ENCODE measurements around the gene LHX4.

Gene LHX4

DNA sequence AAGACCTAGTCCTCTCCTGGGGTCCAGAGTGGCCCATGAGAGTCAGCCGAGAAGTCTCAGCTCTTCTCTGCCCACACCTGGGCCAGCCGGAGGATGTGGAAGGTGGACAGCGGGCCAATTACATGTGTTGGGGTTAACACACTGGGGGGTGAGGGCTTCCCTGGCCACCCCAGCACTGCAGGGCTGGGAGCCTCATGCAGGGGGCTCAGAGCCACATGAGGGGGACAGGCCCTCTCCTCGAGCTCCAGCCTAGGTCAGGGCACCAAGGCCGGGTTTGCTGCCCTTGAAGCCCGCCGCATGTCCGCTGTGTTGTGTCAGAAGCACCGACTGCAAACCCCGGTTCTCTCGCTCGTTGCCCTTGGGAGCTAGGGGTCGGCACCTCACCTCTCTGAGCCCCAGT is 30.5 kb downstream of the LHX4 start (continued):
- TF ChIP-seq, protein P1, sequence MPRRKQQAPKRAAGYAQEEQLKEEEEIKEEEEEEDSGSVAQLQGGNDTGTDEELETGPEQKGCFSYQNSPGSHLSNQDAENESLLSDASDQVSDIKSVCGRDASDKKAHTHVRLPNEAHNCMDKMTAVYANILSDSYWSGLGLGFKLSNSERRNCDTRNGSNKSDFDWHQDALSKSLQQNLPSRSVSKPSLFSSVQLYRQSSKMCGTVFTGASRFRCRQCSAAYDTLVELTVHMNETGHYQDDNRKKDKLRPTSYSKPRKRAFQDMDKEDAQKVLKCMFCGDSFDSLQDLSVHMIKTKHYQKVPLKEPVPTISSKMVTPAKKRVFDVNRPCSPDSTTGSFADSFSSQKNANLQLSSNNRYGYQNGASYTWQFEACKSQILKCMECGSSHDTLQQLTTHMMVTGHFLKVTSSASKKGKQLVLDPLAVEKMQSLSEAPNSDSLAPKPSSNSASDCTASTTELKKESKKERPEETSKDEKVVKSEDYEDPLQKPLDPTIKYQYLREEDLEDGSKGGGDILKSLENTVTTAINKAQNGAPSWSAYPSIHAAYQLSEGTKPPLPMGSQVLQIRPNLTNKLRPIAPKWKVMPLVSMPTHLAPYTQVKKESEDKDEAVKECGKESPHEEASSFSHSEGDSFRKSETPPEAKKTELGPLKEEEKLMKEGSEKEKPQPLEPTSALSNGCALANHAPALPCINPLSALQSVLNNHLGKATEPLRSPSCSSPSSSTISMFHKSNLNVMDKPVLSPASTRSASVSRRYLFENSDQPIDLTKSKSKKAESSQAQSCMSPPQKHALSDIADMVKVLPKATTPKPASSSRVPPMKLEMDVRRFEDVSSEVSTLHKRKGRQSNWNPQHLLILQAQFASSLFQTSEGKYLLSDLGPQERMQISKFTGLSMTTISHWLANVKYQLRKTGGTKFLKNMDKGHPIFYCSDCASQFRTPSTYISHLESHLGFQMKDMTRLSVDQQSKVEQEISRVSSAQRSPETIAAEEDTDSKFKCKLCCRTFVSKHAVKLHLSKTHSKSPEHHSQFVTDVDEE (CRISPR knock-in tag; IDR thresholded peaks at IDR 0.05): no peak
- no peak for TF ChIP-seq ISL1 (CRISPR knock-in tag; IDR thresholded peaks at IDR 0.05)
- TF ChIP-seq ZFP30 (CRISPR knock-in tag; IDR thresholded peaks at IDR 0.05): no peak
- TF ChIP-seq TCF4 (CRISPR knock-in tag; IDR thresholded peaks at IDR 0.05; ENCODE audit: borderline replicate concordance): no peak

DNA sequence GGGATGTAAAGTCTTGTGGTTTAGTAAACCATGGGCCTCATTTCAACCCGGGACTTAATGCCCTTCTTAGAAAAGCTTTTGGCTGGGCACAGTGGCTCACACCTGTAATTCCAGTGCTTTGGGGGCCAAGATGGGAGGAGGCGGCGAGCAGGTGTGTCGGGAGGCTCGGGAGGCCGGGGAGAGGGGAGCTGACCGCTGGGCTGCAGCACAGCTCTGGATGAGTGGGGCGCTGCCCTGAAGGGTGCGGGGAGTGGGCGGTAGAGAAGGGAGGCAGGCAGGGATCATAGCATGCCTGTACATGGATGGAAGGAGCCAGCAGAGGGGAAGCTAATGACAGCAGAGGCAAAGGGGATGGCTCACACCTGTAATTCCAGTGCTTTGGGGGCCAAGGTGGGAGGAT is 31.0 kb downstream of the LHX4 start:
- no peak for ATAC-seq
- TF ChIP-seq BACH2 (CRISPR knock-in tag; IDR thresholded peaks at IDR 0.05; ENCODE audit: borderline replicate concordance) (no peak), RARB (CRISPR knock-in tag; IDR thresholded peaks at IDR 0.05) (no peak), ZNF565 (CRISPR knock-in tag; conservative IDR thresholded peaks at IDR 0.05; ENCODE audit: low read depth) (no peak), ZFP3 (CRISPR knock-in tag; IDR thresholded peaks at IDR 0.05) (no peak), CSDC2 (CRISPR knock-in tag; IDR thresholded peaks at IDR 0.05) (no peak), ZFP30 (CRISPR knock-in tag; IDR thresholded peaks at IDR 0.05) (no peak), OSR1 (CRISPR knock-in tag; IDR thresholded peaks at IDR 0.05) (no peak), ZNF8 (CRISPR knock-in tag; IDR thresholded peaks at IDR 0.05) (no peak), TOX (CRISPR knock-in tag; IDR thresholded peaks at IDR 0.05; ENCODE audit: borderline replicate concordance) (no peak), ZNF70 (CRISPR knock-in tag; IDR thresholded peaks at IDR 0.05) (no peak), TCF4 (CRISPR knock-in tag; IDR thresholded peaks at IDR 0.05; ENCODE audit: borderline replicate concordance) (no peak), ZC3H10 (CRISPR knock-in tag; IDR thresholded peaks at IDR 0.05) (no peak), PPARA (CRISPR knock-in tag; IDR thresholded peaks at IDR 0.05; ENCODE audit: borderline replicate concordance) (no peak)
- TF ChIP-seq, protein P2, sequence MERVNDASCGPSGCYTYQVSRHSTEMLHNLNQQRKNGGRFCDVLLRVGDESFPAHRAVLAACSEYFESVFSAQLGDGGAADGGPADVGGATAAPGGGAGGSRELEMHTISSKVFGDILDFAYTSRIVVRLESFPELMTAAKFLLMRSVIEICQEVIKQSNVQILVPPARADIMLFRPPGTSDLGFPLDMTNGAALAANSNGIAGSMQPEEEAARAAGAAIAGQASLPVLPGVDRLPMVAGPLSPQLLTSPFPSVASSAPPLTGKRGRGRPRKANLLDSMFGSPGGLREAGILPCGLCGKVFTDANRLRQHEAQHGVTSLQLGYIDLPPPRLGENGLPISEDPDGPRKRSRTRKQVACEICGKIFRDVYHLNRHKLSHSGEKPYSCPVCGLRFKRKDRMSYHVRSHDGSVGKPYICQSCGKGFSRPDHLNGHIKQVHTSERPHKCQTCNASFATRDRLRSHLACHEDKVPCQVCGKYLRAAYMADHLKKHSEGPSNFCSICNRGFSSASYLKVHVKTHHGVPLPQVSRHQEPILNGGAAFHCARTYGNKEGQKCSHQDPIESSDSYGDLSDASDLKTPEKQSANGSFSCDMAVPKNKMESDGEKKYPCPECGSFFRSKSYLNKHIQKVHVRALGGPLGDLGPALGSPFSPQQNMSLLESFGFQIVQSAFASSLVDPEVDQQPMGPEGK (CRISPR knock-in tag; IDR thresholded peaks at IDR 0.05; ENCODE audit: borderline replicate concordance): no peak
- TF ChIP-seq, protein P1 (CRISPR knock-in tag; IDR thresholded peaks at IDR 0.05): no peak
- TF ChIP-seq, protein P3, sequence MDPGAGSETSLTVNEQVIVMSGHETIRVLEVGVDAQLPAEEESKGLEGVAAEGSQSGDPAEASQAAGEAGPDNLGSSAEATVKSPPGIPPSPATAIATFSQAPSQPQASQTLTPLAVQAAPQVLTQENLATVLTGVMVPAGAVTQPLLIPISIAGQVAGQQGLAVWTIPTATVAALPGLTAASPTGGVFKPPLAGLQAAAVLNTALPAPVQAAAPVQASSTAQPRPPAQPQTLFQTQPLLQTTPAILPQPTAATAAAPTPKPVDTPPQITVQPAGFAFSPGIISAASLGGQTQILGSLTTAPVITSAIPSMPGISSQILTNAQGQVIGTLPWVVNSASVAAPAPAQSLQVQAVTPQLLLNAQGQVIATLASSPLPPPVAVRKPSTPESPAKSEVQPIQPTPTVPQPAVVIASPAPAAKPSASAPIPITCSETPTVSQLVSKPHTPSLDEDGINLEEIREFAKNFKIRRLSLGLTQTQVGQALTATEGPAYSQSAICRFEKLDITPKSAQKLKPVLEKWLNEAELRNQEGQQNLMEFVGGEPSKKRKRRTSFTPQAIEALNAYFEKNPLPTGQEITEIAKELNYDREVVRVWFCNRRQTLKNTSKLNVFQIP (CRISPR knock-in tag; IDR thresholded peaks at IDR 0.05; ENCODE audit: borderline replicate concordance, low read depth): no peak
- TF ChIP-seq, protein P4, sequence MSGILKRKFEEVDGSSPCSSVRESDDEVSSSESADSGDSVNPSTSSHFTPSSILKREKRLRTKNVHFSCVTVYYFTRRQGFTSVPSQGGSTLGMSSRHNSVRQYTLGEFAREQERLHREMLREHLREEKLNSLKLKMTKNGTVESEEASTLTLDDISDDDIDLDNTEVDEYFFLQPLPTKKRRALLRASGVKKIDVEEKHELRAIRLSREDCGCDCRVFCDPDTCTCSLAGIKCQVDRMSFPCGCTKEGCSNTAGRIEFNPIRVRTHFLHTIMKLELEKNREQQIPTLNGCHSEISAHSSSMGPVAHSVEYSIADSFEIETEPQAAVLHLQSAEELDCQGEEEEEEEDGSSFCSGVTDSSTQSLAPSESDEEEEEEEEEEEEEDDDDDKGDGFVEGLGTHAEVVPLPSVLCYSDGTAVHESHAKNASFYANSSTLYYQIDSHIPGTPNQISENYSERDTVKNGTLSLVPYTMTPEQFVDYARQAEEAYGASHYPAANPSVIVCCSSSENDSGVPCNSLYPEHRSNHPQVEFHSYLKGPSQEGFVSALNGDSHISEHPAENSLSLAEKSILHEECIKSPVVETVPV (CRISPR knock-in tag; IDR thresholded peaks at IDR 0.05): no peak

DNA sequence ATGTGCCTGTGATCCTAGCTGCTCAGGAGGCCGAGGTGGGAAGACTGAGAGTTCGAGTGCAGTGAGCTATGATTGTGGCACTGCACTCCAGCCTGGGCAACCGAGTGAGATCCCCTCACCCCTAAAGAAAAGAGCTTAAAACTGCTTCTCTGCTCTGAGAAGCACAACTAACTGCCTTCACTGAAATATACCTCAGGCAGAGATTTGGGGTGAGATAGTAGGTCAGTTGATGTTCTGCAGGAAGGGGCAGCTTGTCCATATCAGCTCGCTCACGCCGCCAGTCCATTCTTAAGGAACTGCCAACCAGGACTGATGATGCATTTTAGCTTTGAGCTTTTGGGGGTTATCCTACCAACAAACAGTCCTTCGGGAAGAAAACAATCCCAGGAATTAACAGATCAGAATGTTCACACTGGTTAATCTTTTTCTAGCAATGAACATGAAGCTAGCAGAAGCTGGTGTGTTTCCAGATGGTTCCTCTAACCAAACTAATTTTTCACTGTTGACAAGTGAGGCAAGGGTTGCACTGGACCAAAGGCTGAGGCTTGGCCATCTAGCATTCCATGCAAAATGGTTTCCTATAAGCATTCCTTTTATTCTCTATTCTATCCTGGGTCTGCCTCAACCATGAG is 31.6 kb downstream of the LHX4 start:
- no peak for ATAC-seq
- TF ChIP-seq SNAI2 (CRISPR knock-in tag; IDR thresholded peaks at IDR 0.05): no peak
- TF ChIP-seq BACH2 (CRISPR knock-in tag; IDR thresholded peaks at IDR 0.05; ENCODE audit: borderline replicate concordance): no peak
- TF ChIP-seq ZC3H10 (CRISPR knock-in tag; IDR thresholded peaks at IDR 0.05): no peak
- no peak for TF ChIP-seq PPARA (CRISPR knock-in tag; IDR thresholded peaks at IDR 0.05; ENCODE audit: borderline replicate concordance)
- TF ChIP-seq CSDC2 (CRISPR knock-in tag; IDR thresholded peaks at IDR 0.05): no peak
- no peak for TF ChIP-seq ISL1 (CRISPR knock-in tag; IDR thresholded peaks at IDR 0.05)
- no peak for TF ChIP-seq TOX (CRISPR knock-in tag; IDR thresholded peaks at IDR 0.05; ENCODE audit: borderline replicate concordance)
- TF ChIP-seq, protein P2 (CRISPR knock-in tag; IDR thresholded peaks at IDR 0.05; ENCODE audit: borderline replicate concordance): no peak
- TF ChIP-seq, protein P5, sequence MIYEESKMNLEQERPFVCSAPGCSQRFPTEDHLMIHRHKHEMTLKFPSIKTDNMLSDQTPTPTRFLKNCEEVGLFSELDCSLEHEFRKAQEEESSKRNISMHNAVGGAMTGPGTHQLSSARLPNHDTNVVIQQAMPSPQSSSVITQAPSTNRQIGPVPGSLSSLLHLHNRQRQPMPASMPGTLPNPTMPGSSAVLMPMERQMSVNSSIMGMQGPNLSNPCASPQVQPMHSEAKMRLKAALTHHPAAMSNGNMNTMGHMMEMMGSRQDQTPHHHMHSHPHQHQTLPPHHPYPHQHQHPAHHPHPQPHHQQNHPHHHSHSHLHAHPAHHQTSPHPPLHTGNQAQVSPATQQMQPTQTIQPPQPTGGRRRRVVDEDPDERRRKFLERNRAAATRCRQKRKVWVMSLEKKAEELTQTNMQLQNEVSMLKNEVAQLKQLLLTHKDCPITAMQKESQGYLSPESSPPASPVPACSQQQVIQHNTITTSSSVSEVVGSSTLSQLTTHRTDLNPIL (CRISPR knock-in tag; IDR thresholded peaks at IDR 0.05; ENCODE audit: low read depth): no peak
- no peak for TF ChIP-seq ARNTL (CRISPR knock-in tag; IDR thresholded peaks at IDR 0.05; ENCODE audit: borderline replicate concordance, low read depth)
- no peak for TF ChIP-seq ZNF8 (CRISPR knock-in tag; IDR thresholded peaks at IDR 0.05)
- no peak for TF ChIP-seq GLIS3 (CRISPR knock-in tag; IDR thresholded peaks at IDR 0.05)
- no peak for TF ChIP-seq RARB (CRISPR knock-in tag; IDR thresholded peaks at IDR 0.05)
